ENCODE data around the gene NANOS2. TPM values are rescaled to one million over a fixed set of nuclear protein-coding genes. Genes with fewer than 3 reads are reported as not detected.

NANOS2 gene
- polyA plus RNA-seq, 3 donors, result not detected

GRCh38 chr19:45901912-45902650 is 12.5 kb downstream of the NANOS2 start, which contains the start of gene MYPOP:
TSS of gene MYPOP (minus strand) at chr19:45902613. CDS start at chr19:45901773, 840 bp downstream.
- H3K27me3 ChIP-seq (ENCODE audit: control insufficient read depth in 2 of 2, insufficient read depth in 2 of 2, low read length in 2 of 2), result no peaks in the 10 kb centered on the region
- peak in 1 of 3 donors; percentile 25 for DNase-seq
- peak within 1 kb of the TSS; percentile 75 to 79 for H3K27ac ChIP-seq (ENCODE audit: low read depth in 1 of 2, low read length in 2 of 2)
- peak within 1 kb of the TSS; percentile 97 for H3K4me2 ChIP-seq (replicated peaks; ENCODE audit: extremely low read depth, low read length, poor library complexity, severe bottlenecking)
- peak within 1 kb of the TSS; percentile 72 for H3K9ac ChIP-seq (ENCODE audit: insufficient read depth, low read length, poor library complexity, severe bottlenecking)
- H3K9me3 Mint-ChIP-seq, result peaks cover 0 to 3% (median 0%) of the 10 kb centered on the region in 7 donors
- intact Hi-C loops (cut with micrococcal nuclease), result loop anchor here (2.0 to 5.0 kb wide), 3 partner anchors 15 to 40 kb away; partner anchors contain the start of genes FOXA3 (in 1 of the 2), IRF2BP1 (in 1 of the 2) and SYMPK (in 1 of the 2)
- H3K27ac Mint-ChIP-seq, result peak within 1 kb of the TSS; percentile 81 to 95 (median 89)
- H3K4me3 Mint-ChIP-seq, result peak within 1 kb of the TSS; percentile 94 to 95
- H3K4me1 ChIP-seq (ENCODE audit: control insufficient read depth in 1 of 2, insufficient read depth in 2 of 2, low read length in 2 of 2), result peaks cover 26 to 37% of the 10 kb centered on the region in 2 donors
- peak within 1 kb of the TSS; percentile 88 to 94 (median 93) for H3K4me3 ChIP-seq (replicated peaks in 1 of 3; ENCODE audit: low read depth in 2 of 3, low read length in 3 of 3)
- peaks cover 14% of the 10 kb centered on the region for H4K20me1 ChIP-seq (ENCODE audit: insufficient read depth, low read length)
- H3K36me3 Mint-ChIP-seq, result peaks cover 23 to 35% of the 10 kb centered on the region in 2 donors
- H3K79me2 ChIP-seq (ENCODE audit: insufficient read depth, low read length), result peaks cover 18% of the 10 kb centered on the region
- H3K27me3 Mint-ChIP-seq (ENCODE audit: low read depth in 3 of 3), result peaks cover 7 to 23% (median 23%) of the 10 kb centered on the region in 3 donors
- peaks cover 18 to 38% of the 10 kb centered on the region in 2 donors for H3K36me3 ChIP-seq (replicated peaks in 1 of 2; ENCODE audit: control insufficient read depth in 1 of 2, insufficient read depth in 2 of 2, low read length in 2 of 2)
- H3K9me3 ChIP-seq (replicated peaks in 1 of 2; ENCODE audit: control insufficient read depth in 1 of 2, insufficient read depth in 1 of 2, low read length in 2 of 2), result no peaks in the 10 kb centered on the region
- under 1% methylated on average over 36 of the region's 47 CpGs for WGBS (ENCODE audit: insufficient coverage)
- H3K4me1 Mint-ChIP-seq, result peaks cover 25% of the 10 kb centered on the region
- H2AFZ ChIP-seq (ENCODE audit: insufficient read depth, low read depth, low read length, poor library complexity, severe bottlenecking), result peak within 1 kb of the TSS; percentile 98
- TF ChIP-seq CTCF (IDR thresholded peaks at IDR 0.05), result no peak

GRCh38 chr19:45901432-45901911 is 13.1 kb downstream of the NANOS2 start:
- Histone ChIP-seq H3K9ac (ENCODE audit: insufficient read depth, low read length, poor library complexity, severe bottlenecking) (peak overlapping the region; percentile 69), H3K4me1 (ENCODE audit: control insufficient read depth in 1 of 2, insufficient read depth in 2 of 2, low read length in 2 of 2) (peaks cover 27 to 39% of the 10 kb centered on the region in 2 donors), H3K79me2 (ENCODE audit: insufficient read depth, low read length) (peaks cover 18% of the 10 kb centered on the region), H3K4me3 (replicated peaks in 1 of 3; ENCODE audit: low read depth in 2 of 3, low read length in 3 of 3) (peak overlapping the region; percentile 88 to 94 (median 93)), H3K36me3 (replicated peaks in 1 of 2; ENCODE audit: control insufficient read depth in 1 of 2, insufficient read depth in 2 of 2, low read length in 2 of 2) (peaks cover 21 to 40% of the 10 kb centered on the region in 2 donors), H3K27ac (ENCODE audit: low read depth in 1 of 2, low read length in 2 of 2) (peak overlapping the region in 1 of 2 donors; percentile 79), H2AFZ (ENCODE audit: insufficient read depth, low read depth, low read length, poor library complexity, severe bottlenecking) (peak overlapping the region; percentile 98), H4K20me1 (ENCODE audit: insufficient read depth, low read length) (peaks cover 14% of the 10 kb centered on the region), H3K4me2 (replicated peaks; ENCODE audit: extremely low read depth, low read length, poor library complexity, severe bottlenecking) (peak overlapping the region; percentile 97), H3K9me3 (replicated peaks in 1 of 2; ENCODE audit: control insufficient read depth in 1 of 2, insufficient read depth in 1 of 2, low read length in 2 of 2) (no peaks in the 10 kb centered on the region), H3K27me3 (ENCODE audit: control insufficient read depth in 2 of 2, insufficient read depth in 2 of 2, low read length in 2 of 2) (no peaks in the 10 kb centered on the region)
- H3K4me3 Mint-ChIP-seq, result peak overlapping the region; percentile 71 to 88
- peaks cover 23 to 35% of the 10 kb centered on the region in 2 donors for H3K36me3 Mint-ChIP-seq
- intact Hi-C loops (cut with micrococcal nuclease), result loop anchor here in 1 of 2 donors (5.0 kb wide), 1 partner anchor 39 kb away; the partner anchor contains the start of genes FOXA3 and SYMPK
- peak; percentile 57 to 82 (median 68) for DNase-seq
- H3K4me1 Mint-ChIP-seq, result peaks cover 28% of the 10 kb centered on the region
- H3K27me3 Mint-ChIP-seq (ENCODE audit: low read depth in 3 of 3), result peaks cover 7 to 22% (median 20%) of the 10 kb centered on the region in 3 donors
- peak overlapping the region in 2 of 7 donors; percentile 61 to 84 for H3K27ac Mint-ChIP-seq
- TF ChIP-seq CTCF (IDR thresholded peaks at IDR 0.05), result no peak
- WGBS (ENCODE audit: insufficient coverage), result 16% methylated on average over 69 of the region's 69 CpGs
- peaks cover 0 to 3% (median 0%) of the 10 kb centered on the region in 7 donors for H3K9me3 Mint-ChIP-seq
